Activated CD4-positive, alpha-beta T cell treated with anti-CD3 and anti-CD28 coated beads, Interleukin-2, amount 50 U/mL, for 48 hours (primary cell): ENCODE measurements around the gene CHRNA4.

Experiments used
- DNase-seq, 2 experiments: peaks; one replicate each; pipeline ENCODE4 v3.0.0-alpha.2; 2020

CHRNA4 gene

DNA sequence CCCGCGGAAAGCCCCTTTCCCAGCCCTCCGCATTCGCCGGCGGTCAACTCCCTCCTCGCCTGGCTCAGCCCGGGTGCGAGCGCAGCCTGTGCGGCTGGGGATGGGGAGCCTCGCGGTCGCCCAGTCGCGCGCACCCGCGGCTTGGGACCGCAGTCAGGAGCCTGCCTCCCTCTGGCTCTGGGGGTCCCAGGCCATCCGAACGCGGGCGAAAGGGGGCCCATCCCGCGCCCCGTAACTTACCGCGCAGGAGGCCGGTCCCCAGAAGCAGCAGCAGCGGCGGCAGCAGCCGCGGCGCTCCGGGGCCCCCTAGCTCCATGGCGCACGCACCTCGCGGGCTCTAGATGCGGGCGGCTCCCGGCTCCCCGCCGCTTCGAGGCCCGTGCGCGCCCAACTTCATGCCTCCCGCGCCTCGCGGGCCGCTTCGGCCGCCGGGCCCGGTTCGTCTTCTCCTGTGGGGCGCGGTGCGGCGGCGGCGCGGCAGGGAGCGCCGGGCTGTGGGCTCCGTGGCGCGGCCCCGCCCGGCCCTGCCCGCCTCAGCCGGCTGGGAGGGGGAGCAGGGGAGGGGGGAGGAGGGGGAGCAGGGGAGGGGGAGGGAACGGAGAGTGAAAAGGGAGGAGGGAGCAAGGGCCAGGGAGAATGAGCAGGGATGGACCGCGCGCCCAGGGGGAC lies at the start of gene CHRNA4:
Gene CHRNA4, minus strand, starts transcription at position 500 of the 669 bp plus-strand sequence. Its CDS starts 184 bp downstream, at position 316.
- no peak for DNase-seq

DNA sequence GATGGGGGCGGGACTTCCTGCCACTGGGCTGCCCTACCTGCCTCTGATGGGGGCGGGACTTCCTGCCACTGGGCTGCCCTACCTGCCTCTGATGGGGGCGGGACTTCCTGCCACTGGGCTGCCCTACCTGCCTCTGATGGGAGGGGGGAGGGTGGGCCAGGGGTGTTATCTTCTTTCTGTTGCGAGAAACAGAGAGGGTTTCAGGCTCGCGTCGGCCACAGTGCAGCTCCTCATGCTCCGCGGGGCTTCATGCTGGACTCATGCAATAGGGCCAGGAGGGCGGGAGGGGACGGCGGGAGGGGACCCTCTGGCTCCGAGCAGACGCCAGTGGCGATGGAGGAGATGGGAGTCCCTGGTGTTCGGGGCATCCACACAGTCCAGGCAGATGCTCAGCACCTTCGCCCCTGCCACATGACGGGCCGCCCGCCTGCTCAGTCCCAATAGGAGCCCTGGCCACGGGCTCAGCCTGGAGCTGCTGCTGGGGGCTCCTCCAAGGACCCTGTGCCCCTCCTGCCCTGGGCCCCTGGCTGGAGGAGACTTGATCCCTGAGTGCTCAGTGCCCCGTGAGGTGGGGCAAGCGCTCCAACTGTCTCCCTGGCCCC lies 48.8 kb upstream of the CHRNA4 start:
- DNase-seq: no peak

DNA sequence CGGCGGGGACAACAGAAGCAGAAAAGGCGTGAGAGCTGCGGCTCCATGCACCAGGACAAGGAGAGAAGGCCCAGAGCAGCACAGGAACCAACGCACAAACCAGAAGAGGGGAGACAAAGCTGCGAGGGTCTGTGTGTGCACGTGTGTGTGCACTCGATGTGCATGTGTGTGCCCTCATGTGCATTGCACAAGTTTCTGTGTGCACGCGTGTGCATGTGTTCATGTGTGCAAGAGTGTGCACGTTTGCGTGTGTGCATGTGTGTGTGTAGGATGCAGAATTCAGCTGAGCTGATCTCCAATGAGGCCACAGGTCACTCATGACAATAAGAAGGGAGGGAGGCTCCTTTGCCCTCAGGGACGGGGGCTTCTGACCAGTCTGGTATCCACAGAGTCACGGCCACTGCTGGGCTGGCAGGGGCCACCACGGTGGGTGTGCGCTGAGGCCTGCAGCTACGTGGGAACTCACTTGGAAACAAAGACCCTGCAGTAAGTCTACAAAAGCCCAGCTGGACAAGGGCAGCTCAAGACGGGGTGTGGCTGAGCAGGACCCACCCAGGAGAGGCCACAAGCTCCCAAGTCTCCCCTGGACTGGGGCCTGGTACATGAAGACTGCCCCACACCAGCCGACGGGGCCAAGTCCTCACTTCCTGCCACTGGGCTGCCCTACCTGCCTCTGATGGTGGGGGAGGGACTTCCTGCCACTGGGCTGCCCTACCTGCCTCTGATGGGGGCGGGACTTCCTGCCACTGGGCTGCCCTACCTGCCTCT lies 48.1 kb upstream of the CHRNA4 start:
- DNase-seq: no peak

DNA sequence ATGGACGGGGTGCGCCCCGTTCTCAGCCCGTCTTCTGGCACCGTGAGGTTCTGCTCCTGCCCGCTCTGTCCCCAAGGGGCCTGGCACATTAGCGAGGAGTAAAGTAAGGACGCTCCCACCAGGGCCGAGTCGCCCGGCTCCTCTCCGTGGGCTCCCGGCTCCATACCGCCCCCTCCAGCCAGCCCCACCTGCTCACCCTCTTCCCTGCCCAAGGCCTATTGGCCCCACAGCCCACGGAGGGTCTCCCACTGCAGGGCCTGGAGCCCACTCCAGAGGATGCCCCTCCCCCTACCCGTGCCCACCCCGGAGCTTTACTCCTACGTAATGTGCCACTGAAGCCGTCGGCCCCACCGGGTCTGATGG lies 47.5 kb upstream of the CHRNA4 start:
- DNase-seq: no peak

DNA sequence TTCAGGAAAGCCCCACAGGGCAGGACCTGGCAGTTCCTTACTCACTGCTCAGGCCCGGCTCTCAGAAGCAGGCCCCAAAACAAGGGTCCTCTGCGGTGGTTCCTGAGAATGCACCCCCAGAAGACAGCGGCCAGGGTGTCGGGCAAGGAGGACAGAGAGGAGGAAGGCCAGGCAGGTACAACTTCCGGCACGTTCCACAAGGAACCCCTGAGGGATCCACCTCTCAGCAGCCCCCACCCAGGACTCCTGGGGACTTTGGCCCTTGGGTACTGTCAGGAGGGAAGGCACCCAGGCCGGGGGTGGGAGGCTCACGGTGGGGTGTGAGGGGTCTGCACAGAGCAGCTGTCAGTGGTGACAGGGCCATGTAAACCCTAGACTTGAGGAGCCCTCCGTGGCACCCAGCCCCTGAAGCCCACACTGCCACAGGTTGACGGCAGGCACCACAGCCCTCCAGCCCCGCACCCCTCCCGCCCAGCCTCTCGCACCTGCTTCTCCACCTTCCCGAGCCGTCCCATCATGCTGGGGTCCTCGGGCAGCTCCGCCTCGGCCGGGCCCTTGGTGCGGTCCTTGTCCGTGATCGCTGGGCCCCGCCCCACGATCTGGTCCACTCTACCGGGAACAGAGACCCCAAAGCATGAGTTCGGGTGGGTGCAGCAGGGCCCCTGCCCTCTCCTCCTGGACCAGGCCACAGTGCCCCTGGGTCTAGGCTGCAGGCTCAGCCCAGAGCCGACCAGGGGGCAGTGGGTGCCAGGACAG lies 47.0 kb upstream of the CHRNA4 start:
- DNase-seq: no peak

DNA sequence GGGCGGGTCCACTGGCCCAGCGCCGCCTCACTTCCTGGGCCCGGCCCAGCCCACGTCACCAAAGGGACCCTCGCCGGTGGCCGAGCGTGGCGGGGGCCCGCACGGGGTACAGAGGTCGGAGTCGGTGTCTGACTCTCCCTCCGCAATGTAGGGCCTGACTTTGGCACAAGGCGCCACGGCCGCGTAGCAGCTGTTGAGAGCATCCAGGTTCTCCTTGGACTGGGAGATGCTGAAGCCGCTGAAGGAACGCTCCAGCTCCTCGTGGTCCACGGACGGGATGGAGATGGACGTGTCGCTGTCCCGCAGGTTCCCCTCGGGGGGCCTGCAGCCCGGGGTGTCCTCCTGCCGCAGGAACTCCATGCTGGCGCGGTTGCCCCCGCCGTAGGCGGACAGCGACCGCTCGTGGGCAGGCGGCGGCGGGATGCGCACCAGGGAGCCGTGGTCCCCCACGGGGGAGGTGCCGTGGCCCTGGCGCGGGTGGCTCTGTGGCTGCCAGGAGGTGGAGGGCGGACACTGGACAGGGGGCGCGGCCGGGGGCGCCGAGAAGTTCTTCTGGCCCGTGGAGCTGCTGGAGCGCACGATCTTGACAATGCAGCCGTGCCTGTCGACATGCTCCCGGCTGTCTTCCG lies 45.6 kb upstream of the CHRNA4 start:
- DNase-seq: no peak

DNA sequence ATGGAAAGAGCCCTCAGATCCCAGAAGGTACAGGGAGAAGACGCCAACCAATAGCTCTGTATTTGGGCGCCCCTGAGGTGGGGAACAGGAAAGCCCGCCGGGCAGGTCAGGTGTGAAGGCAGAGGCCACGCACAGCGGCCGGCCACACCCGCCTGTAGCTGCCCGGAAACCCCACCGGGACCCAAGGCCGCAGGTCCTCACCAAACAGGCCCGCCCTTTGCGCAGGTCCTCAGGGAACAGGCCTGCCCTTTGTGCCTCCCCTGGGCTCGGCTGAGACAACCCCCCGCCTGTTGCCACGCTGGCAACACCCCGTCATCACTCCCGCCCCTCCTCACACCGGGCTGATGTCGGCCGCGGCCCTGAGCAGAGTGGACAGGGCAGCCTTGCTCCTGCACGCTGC lies 44.9 kb upstream of the CHRNA4 start:
- DNase-seq: no peak

DNA sequence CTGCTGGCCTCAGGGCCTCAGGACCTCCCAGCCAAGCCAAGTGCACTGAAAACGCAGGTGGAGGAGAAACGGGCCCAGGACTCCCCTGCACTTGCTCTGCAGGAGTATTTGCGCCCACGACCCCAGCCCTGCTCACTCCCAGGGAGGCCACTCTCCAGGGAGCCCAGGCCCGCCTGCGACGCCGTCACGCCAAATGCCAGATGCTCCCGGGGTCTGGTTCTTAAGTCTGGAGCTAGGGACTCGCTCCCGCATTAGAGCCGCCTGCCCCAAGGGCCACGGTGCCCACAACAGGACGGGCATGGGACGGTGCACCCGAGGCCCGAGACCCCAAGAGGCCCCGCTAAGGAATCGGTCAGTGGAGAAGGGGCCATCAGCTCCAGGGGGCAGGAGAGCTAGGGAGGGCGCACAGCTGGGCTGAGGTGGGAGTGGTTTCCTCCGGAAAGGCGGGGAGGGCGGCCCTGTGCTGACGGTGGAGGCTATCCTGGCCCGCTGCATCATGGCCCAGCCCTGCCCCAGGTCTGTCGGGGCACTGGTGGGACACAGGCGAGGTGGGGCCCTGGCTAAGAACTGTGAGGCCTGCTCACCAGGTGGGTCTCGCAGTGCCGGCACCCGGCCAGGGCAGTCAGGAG lies 44.1 kb upstream of the CHRNA4 start:
- DNase-seq: no peak

DNA sequence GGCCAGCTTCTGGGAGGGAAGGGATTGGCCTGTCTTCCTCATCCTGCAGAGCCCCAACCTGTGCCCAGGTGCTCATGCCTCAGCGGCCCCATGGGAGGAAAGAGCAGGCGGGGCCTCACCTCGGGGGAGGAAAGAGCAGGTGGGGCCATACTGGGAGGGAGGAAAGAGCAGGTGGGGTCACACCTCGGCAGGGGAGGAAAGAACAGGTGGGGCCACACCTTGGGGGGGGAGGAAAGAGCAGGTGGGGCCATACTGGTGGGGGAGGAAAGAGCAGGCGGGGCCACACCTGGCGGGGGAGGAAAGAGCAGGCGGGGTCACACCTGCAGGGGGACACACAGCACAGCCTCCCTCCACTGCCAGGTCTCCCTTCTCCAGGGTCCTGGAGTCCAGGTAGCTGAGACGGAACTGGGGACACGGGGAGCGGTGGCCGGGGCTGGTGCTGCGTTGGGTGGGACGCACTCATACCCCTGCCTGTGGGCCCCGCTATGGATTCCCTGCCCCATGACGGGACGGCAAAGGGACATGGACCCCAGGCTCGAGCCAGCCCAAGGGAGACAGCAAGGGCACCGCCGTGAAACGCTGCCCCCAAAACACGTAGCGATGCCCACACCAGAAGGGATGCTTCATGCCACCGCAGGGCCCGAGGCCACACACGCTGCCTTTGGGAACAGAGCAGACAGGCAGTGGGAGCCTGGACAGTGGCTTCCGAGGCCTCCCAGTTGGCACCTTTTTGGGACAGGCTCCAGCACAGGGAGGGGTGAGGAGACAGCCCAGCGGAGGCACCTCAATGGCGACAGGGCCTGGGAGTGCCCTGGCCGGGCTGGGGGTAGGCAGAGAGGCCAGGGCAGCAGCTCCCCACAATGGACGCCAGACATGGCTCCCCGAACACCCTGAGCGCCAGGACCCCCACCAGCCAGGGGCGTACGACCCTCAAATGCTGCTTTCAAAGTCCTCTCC lies 43.3 kb upstream of the CHRNA4 start:
- DNase-seq: no peak

DNA sequence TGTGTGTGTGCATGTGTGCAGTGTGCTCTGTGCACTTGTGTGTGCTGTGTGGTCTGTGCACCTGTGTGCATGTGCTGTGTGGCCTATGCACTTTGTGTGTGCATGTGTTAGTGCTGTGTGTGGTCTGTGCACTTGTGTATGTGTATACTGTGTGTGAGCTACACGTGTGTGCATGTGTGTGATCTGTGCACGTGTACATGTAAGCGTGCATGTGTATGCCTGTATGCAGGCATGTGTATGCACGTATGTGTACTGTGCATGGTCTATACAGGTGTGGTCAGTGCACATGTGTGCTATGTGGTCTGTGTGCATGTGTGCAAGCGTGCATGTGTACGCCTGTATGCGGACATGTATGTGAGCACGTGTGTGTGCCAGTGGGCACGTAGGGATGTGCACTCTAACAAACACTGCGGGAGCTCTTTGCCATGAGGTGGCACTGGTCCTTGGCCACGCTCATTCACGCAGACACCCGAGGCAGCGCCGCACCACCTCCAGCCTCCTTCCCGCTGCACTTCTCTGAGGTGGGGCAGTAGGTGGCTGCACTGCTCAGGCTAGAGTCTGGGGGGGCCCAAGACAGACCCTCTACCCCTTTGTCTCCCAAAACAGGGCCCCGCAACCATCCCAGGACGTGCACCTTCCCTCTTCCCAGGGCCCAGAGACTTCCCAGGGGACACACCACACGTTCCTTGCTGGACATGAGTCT lies 42.4 kb upstream of the CHRNA4 start:
- DNase-seq: no peak

DNA sequence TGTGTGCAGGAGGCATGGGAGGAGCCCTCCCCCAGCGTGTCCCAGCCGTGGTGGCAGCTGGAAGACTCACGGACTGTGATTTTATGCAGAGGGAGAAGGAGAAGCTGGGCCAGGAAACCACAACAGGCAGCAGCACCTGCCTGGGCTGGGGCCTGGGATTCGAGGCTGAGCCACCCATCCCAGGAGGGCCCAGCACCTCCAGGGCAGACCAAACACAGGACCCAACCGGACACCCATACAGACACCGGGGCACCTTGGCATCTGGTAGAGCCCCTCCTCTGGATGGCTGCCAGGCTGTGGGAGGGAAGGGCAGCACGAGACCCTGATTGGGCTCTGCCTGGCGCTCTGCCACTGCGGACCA lies 41.7 kb upstream of the CHRNA4 start:
- DNase-seq: no peak

DNA sequence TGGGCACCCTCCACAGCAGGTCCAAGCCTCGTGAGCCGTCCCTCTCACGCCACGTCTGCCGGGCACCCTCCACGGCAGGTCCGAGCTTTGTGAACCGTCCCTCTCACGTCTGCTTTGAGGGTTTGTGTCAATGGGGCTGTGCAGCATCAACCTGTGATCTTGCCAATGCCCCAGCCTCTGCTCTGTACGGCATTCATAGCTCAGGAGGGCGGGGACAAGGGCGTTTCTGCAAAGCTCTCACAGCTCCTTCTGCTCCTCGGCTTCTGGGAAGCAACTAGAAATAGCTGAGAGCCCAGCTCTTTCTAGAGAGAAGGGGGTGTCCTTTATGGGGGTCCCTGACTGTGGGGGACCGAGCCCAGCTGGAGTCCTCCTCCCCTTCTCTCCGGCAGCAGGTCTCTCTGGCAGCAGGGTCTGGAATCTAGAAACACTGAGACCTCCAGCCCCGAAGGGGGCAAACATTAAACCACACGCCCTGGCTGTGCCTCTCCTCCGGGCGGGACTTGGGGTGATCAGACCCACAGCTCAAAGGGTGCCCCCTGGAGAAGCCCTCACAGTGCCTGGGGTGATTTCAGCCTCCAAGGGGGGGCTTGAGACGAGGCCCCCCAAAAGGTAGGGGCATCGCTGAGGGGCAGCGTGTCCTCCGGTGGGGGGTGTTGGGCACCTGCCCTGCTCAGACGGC lies 41.2 kb upstream of the CHRNA4 start:
- no peak for DNase-seq

DNA sequence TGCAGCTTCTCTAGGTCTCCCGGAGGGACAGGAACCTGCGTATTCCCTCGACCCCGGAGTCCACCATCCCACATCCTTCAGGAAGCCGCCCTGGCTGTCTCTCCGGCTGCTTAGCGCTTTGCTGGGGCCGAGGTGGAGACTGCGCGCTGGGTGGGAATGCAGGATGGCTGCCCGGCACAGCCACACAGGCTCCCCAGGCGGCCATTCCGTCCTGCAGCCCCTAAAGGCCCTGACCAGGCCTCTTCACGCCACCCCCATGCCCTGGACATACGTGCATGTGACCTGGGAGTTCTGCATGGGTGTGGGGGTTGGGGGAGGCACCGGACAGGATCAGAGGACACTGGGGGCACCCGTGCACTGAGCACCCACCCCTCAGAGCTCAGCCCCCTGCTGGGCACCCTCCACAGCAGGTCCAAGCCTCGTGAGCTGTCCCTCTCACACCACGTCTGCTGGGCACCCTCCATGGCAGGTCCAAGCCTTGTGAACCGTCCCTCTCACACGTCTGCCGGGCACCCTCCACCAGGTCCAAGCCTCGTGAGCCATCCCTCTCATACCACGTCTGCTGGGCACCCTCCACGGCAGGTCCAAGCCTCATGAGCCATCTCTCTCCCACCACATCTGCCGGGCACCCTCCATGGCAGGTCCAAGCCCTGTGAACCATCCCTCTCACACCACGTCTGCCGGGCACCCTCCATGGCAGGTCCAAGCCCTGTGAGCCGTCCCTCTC lies 40.4 kb upstream of the CHRNA4 start:
- DNase-seq: no peak

DNA sequence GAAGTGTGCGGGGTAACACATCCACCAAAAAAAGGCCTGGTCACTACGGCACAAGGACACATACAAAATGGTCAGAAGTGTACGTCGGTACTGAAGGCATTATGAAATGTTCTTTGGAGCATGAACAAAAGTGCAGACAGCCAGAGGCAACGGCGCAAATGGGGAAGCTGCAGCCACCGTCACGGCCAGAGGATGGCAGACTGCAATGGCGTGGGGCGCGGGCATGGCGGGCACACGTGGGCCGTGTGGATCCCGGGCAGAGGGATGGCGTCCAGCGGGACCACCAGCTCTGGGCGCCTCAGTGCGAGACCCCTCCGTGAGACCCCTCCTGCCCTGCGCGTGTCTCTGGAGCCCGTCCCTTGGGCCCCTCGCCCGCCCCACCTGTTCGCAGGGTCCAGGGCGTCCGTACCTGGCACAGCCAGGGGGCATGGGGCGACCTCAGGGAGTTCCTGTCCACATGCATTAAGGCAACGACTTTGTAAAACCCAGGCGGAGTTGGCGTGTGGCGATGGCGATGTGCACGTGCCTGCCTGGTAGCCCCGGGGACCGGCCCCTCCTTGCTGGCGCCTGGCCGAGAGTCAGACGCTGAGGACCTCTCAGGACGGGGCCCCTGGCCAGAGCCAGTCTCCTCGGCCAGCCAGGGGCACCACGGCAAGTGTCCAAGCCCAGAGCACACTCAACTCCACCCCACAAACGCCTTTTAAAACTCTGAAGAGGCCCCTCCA lies 39.5 kb upstream of the CHRNA4 start:
- no peak for DNase-seq

DNA sequence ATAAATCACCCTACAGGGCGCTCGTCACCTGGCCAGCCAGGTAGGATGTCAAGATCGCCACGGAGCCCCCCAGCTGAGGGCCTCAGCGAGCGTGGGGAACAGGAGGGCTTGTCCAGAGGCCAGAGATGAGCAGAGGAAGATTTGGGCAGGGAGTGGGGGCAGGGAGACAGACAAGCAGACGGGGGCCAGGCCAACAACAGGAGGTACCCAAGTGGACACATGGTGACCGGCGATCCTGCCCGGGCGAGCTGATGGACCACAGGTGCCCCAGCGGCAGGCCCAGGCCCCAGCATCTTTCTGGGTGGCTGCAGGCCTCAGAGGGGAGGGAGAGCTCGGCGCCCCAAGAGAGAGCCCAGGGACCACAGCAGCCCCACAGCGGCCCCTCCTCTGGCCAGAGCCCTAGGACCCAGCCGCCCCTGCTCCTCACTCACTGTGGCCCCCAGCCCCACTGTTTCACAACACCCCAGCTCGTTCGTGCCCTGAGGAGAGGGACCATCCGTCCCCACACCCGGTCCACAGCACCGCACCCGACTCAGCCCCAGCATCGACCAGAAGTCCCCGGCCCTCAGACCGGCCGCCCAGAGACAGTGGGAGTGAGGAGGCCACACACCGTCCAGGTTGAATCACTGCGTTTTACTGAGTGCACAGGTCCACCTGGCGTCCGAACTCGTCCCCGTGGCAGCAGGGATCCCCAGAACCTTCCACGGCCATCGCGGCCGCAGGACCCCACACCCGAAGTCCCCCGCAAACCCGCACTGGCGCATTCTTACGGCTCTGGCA lies 38.6 kb upstream of the CHRNA4 start:
- no peak for DNase-seq

DNA sequence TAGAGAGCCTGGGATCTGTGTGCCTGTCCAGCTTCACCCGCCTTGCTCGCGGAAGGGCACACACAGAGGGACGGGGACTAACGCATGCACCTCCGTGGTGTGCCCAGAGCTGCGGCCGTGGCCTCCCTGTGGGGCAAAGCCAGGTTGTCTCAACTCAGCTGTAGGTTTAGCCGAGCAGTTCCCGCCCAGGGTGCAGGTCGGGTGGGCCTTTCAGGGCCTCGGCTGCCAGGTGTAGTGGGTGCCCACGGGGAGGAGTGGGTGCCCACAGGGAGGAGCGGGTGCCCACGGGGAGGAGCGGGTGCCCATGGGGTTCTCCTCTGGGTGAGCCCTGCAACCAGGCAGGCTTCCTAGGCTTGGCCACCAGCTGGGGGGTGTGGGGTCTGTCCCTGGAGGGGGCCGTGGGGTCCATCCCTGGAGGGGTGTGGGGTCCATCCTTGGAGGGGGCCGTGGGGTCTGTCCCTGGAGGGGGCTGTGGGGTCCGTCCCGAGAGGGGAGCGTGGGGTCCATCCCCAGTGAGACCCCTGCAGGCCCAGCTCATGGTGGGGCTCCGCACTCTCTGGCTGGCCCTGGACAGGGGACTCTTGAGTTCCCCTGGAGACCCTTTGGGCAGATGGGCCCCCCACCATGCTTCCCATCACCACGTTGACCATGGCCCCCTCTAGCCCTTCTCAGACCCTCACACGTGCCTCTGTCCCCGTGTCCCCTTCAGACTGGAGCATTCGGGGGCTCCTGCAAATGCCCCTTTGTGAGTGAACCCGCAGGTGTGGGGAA lies 37.8 kb upstream of the CHRNA4 start:
- no peak for DNase-seq

DNA sequence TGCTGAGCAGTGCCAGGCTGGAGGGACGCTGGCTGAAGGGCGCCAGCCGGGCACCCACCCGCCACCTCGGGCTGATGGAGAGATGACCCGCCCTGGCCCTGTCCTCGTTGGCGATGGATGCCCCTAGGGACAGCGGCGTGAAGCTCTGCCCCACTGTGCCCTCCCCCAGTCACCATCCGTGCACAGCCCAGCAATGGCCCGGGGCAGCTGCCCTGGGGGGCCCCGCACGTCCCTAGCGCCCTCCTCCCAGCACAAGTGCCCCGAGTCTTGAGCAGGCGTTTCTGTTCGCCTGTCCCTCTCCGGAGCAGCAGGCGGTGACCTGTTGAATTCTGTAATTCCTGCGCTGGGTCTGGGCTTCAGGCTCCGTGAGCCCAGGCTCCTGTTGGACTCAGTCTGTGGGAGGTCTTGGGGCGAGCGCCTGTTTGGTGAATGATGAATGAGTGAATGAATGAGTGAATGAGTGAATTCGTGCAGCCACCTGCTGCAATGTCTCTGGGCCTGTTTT lies 36.8 kb upstream of the CHRNA4 start:
- DNase-seq: no peak
